Choroid plexus epithelial cell (primary cell): ENCODE measurements around the gene EMC6.
A peak's percentile ranks its signal among the peaks of the same experiment; 100 is the strongest.

Source experiments
- DNase-seq: peaks from one replicate; pipeline ENCODE4 v3.0.0-alpha.2; 2010; ENCODE audit warnings: low read depth
- H3K4me3 ChIP-seq: 2 replicates; pipeline ENCODE4 v1.5.1; 2011; ENCODE audit warnings: low read depth, mild to moderate bottlenecking, control low read depth, low read length, moderate library complexity
- CTCF ChIP-seq: conservative IDR thresholded peaks from 2 replicates; pipeline ENCODE4 v1.5.1; 2011; ENCODE audit warnings: low read depth, mild to moderate bottlenecking, control low read depth, inconsistent platforms, low read length, moderate library complexity

EMC6 gene

GRCh38 chr17:3681565-3681964, 13.0 kb downstream of the EMC6 start:
- no peak for TF ChIP-seq CTCF
- H3K4me3 ChIP-seq, result no peak overlapping the region
- no peak for DNase-seq

- TF ChIP-seq CTCF, result no peak
- H3K4me3 ChIP-seq, result no peak overlapping the region
- no peak for DNase-seq
Measured at GRCh38 chr17:3682033-3682432, 13.4 kb downstream of the EMC6 start.

GRCh38 chr17:3683054-3683511, 14.5 kb downstream of the EMC6 start:
- no peak overlapping the region for H3K4me3 ChIP-seq
- peak; percentile 96 for TF ChIP-seq CTCF
- DNase-seq, result no peak

GRCh38 chr17:3685174-3685573, 16.6 kb downstream of the EMC6 start:
- no peak overlapping the region for H3K4me3 ChIP-seq
- TF ChIP-seq CTCF, result no peak
- no peak for DNase-seq

GRCh38 chr17:3688027-3688553, 19.5 kb downstream of the EMC6 start:
- TF ChIP-seq CTCF, result no peak
- DNase-seq, result no peak
- H3K4me3 ChIP-seq, result no peak overlapping the region

- no peak for DNase-seq
- TF ChIP-seq CTCF, result no peak
- no peak overlapping the region for H3K4me3 ChIP-seq
Measured at GRCh38 chr17:3688852-3689261, 20.2 kb downstream of the EMC6 start.

GRCh38 chr17:3689262-3690093, 20.9 kb downstream of the EMC6 start:
- no peak overlapping the region for H3K4me3 ChIP-seq
- no peak for TF ChIP-seq CTCF
- DNase-seq, result no peak
